Activated CD4-positive, alpha-beta memory T cell treated with anti-CD3 and anti-CD28 coated beads for 36 hours (primary cell): ENCODE results near the gene FAM83G. TPM values are rescaled to one million over a fixed set of nuclear protein-coding genes. Genes with fewer than 3 reads are reported as not detected.
"Not testable (repeated sequence)": the region's sequence is repeated elsewhere in the genome, so short reads cannot be mapped to it uniquely, and the experiment has no call there.

Source experiments
- CTCF ChIA-PET: fragments of 350-600 bp; sonication (Branson Sonifier 250); formaldehyde crosslinking; loops from one replicate; lab custom pipeline; 2021; ENCODE audit warnings: antibody characterized with exemption, inconsistent platforms; lab: Charles Lee
- POLR2A ChIA-PET: fragments of 350-600 bp; sonication (Branson Sonifier 250); formaldehyde crosslinking; loops from one replicate; lab custom pipeline; 2021; ENCODE audit warnings: antibody characterized with exemption; lab: Charles Lee
- DNase-seq: peaks from one replicate; pipeline ENCODE4 v3.0.0-alpha.2; 2020
- H3K27ac Mint-ChIP-seq: one replicate; pipeline ENCODE4 v1.8.0; 2021; ENCODE audit warnings: mixed read lengths
- H3K27me3 Mint-ChIP-seq: one replicate; pipeline ENCODE4 v1.8.0; 2021; ENCODE audit warnings: mixed read lengths
- H3K36me3 Mint-ChIP-seq: one replicate; pipeline ENCODE4 v1.8.0; 2021; ENCODE audit warnings: mixed read lengths
- H3K4me1 Mint-ChIP-seq: one replicate; pipeline ENCODE4 v1.8.0; 2021; ENCODE audit warnings: low read depth, mixed read lengths
- H3K4me3 Mint-ChIP-seq: one replicate; pipeline ENCODE4 v1.8.0; 2021; ENCODE audit warnings: mild to moderate bottlenecking, mixed read lengths
- H3K9me3 Mint-ChIP-seq: one replicate; pipeline ENCODE4 v1.8.0; 2021; ENCODE audit warnings: mixed read lengths
- intact Hi-C: fragments of 100-400 bp; cut with micrococcal nuclease; formaldehyde crosslinking; loops from one replicate; pipeline ENCODE4 v1.15.1; 2023
- total RNA-seq, 2 experiments: library from RNA; stranded (reverse); gene quantifications; one replicate each; pipeline ENCODE4 v1.2.3, GENCODE V29; 2021

FAM83G gene
- total RNA-seq, 2 experiments from 2014 or later = 12.6 to 14.3 TPM

GRCh38 chr17:19021622-19022083 lies 17.1 kb upstream of the FAM83G start:
- CTCF ChIA-PET = interaction anchor here (1.8 kb wide), 1 partner anchor 61 kb away, joined by 9 read pairs; no protein-coding TSS in a partner anchor
- Mint-ChIP-seq H3K36me3 (peaks cover 10% of the 10 kb centered on the region), H3K27ac (no peak overlapping the region)

DNA sequence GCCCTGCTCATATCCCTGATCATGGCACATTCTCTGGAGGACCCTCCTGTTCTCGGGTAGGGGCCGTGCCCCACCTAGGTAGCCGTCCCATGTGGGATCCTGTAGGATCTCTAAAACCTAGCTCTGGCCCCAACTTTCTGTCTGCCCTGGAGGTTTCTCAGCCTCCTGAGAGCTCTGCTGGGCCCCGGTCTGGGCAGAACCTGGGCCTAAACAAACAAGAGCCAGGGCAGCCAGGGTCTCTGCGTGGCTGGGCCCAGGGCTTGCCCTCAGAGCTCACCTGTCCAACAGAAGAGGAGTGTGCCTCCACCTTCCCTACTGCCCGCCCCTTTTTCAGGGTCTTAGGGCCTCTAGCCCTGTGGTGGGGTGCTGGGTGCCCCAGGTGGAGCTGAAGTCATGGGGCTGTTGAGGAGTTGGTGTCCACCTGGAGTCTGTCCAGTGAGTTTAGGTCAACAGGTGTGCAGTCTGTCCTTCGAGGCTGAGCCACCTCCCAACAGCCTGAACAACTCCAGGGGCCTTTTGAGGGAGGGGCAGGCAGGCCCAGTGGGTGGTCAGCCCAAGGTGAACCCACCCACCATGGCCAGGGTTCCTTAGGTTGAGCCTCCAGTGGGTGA lies 16.6 kb upstream of the FAM83G start:
- H3K4me3 Mint-ChIP-seq, intact Hi-C loops, DNase-seq, H3K27me3 Mint-ChIP-seq, H3K27ac Mint-ChIP-seq, POLR2A ChIA-PET, H3K9me3 Mint-ChIP-seq, CTCF ChIA-PET: not testable (repeated sequence)
- Mint-ChIP-seq H3K36me3 (peaks cover 10% of the 10 kb centered on the region), H3K4me1 (peaks cover 12% of the 10 kb centered on the region)

More at GRCh38 chr17:19021622-19022083, 17.1 kb upstream of the FAM83G start:
- H3K4me3 Mint-ChIP-seq = no peak overlapping the region
- DNase-seq = peak; percentile 51
- intact Hi-C loops = no loop called here
- no peaks in the 10 kb centered on the region for H3K9me3 Mint-ChIP-seq
- H3K27me3 Mint-ChIP-seq = peaks cover 2% of the 10 kb centered on the region
- peaks cover 12% of the 10 kb centered on the region for H3K4me1 Mint-ChIP-seq
- POLR2A ChIA-PET = no interaction called here

GRCh38 chr17:19020016-19020415 lies 15.5 kb upstream of the FAM83G start:
- Mint-ChIP-seq H3K9me3 (no peaks in the 10 kb centered on the region), H3K27me3 (peaks cover 2% of the 10 kb centered on the region), H3K4me1 (peaks cover 12% of the 10 kb centered on the region), H3K36me3 (peaks cover 10% of the 10 kb centered on the region), H3K27ac (no peak overlapping the region), H3K4me3 (no peak overlapping the region)
- ChIA-PET CTCF (interaction anchor here (2.7 kb wide), 1 partner anchor 59 kb away, joined by 9 read pairs; no protein-coding TSS in a partner anchor), POLR2A (no interaction called here)
- no peak for DNase-seq
- intact Hi-C loops = no loop called here

GRCh38 chr17:19019041-19019941 lies 14.7 kb upstream of the FAM83G start:
- Mint-ChIP-seq H3K36me3 (peaks cover 6% of the 10 kb centered on the region), H3K4me3 (no peak overlapping the region), H3K27me3 (peaks cover 2% of the 10 kb centered on the region), H3K27ac (no peak overlapping the region), H3K4me1 (peaks cover 4% of the 10 kb centered on the region), H3K9me3 (no peaks in the 10 kb centered on the region)
- ChIA-PET CTCF (interaction anchor here (0.6 to 2.7 kb wide), 3 partner anchors 58 to 1395 kb away, joined by 3 to 9 read pairs (median 4); no protein-coding TSS in a partner anchor), POLR2A (no interaction called here)
- intact Hi-C loops = no loop called here
- DNase-seq = no peak

DNA sequence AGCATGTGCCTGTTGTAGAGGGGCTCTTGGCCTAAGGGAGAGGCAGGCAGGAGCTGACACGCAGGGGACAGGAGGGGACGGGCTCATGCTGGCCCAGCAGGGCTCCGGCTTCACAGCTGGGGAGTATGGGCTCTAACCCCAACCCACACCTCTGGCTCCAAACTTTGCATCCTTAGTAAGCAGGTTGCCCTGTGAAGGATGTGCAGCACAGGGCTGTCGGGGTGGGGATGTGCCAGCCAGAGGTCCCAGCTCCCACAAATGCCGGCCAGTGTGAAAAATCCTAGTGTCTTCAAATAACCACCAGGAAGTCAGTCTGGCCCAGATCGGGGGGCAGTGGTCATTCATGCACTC lies 14.0 kb upstream of the FAM83G start:
- H3K27me3 Mint-ChIP-seq = peaks cover 2% of the 10 kb centered on the region
- intact Hi-C loops = no loop called here
- POLR2A ChIA-PET = no interaction called here
- CTCF ChIA-PET = interaction anchor here (0.6 to 2.7 kb wide), 2 partner anchors 58 to 276 kb away, joined by 3 to 9 read pairs; no protein-coding TSS in a partner anchor
- H3K36me3 Mint-ChIP-seq = peaks cover 6% of the 10 kb centered on the region
- H3K9me3 Mint-ChIP-seq = no peaks in the 10 kb centered on the region
- H3K4me3 Mint-ChIP-seq = no peak overlapping the region
- DNase-seq = no peak
- no peaks in the 10 kb centered on the region for H3K4me1 Mint-ChIP-seq
- H3K27ac Mint-ChIP-seq = no peak overlapping the region

DNA sequence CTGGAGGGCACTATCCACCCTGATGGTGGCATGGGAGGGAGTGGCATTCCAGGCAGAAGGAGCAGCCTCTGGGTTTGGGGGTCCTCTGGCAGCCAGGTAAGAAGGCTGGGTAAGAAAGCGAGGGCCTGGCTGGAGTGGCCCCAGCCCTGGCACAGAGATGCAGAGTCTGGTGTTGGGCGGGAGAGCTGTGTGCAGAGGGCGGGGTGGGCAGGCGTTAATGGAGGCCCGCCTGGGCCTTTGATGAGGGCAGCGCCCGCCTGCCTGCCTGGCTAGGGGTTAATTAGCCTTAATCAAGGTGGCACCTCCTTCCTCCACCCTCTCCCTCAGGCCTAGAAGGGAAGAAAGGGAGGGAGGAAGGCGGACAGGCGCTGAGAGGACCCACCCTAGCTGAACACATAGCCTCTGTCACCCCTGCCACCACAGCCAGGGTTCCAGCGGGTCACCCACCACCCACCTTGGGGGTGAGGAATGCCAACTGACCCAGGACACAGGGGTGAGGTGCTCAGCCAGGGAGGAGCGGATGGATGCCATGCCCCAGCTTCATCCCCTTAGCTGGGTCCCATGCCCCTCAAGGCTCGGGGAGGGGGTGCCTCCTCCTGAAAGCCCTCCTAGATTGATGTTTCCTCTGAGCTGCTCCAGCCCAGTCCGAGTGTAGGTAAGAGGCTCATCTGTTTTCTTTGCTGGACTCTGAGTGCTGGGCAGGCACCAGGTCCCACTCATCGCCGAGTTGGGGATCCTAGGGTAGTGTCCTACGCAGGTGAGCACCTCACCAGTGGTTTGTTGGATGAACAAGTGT lies 13.4 kb upstream of the FAM83G start:
- Mint-ChIP-seq H3K36me3 (peaks cover 6% of the 10 kb centered on the region), H3K27ac (no peak overlapping the region), H3K9me3 (no peaks in the 10 kb centered on the region), H3K4me1 (no peaks in the 10 kb centered on the region), H3K4me3 (no peak overlapping the region), H3K27me3 (peaks cover 2% of the 10 kb centered on the region)
- intact Hi-C loops = no loop called here
- ChIA-PET POLR2A (no interaction called here), CTCF (interaction anchor here (2.7 kb wide), 1 partner anchor 57 kb away, joined by 9 read pairs; no protein-coding TSS in a partner anchor)
- no peak for DNase-seq

- peaks cover 2% of the 10 kb centered on the region for H3K27me3 Mint-ChIP-seq
- POLR2A ChIA-PET = no interaction called here
- CTCF ChIA-PET = no interaction called here
Observed at GRCh38 chr17:19017401-19017800, 12.8 kb upstream of the FAM83G start.

GRCh38 chr17:19016881-19017280 lies 12.3 kb upstream of the FAM83G start:
- Mint-ChIP-seq H3K4me1 (no peaks in the 10 kb centered on the region), H3K9me3 (no peaks in the 10 kb centered on the region), H3K27ac (no peak overlapping the region), H3K4me3 (no peak overlapping the region), H3K36me3 (peaks cover 4% of the 10 kb centered on the region), H3K27me3 (peaks cover 2% of the 10 kb centered on the region)
- intact Hi-C loops = no loop called here
- CTCF ChIA-PET = no interaction called here
- no peak for DNase-seq
- POLR2A ChIA-PET = no interaction called here

More at GRCh38 chr17:19017401-19017800, 12.8 kb upstream of the FAM83G start:
- Mint-ChIP-seq H3K27ac (no peak overlapping the region), H3K9me3 (no peaks in the 10 kb centered on the region), H3K36me3 (peaks cover 4% of the 10 kb centered on the region), H3K4me3 (no peak overlapping the region), H3K4me1 (no peaks in the 10 kb centered on the region)
- intact Hi-C loops = no loop called here
- no peak for DNase-seq

DNA sequence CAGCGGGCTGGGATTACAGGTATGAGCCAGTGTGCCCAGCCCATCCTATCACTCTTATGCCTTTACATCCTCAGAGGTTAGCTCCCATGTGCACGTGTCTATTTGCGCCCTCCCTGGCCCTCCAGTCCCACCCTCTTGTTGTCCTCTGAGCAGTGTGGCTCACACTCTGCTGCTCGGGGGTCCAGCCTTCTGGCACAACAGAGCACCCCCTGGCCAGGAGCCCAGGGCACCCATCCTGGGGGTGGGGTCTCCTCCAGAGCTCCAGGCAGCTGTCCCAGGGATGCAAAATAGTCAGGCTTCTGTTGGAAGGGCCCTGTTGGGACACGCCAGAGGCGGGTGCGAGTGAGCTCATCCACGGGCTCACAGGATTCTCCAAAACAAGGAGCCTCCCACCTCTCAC lies 11.7 kb upstream of the FAM83G start:
- Mint-ChIP-seq H3K9me3 (no peaks in the 10 kb centered on the region), H3K4me1 (no peaks in the 10 kb centered on the region), H3K27ac (no peak overlapping the region), H3K27me3 (peaks cover 2% of the 10 kb centered on the region), H3K36me3 (peaks cover 3% of the 10 kb centered on the region), H3K4me3 (no peak overlapping the region)
- ChIA-PET CTCF (no interaction called here), POLR2A (no interaction called here)
- intact Hi-C loops = no loop called here
- DNase-seq = no peak

GRCh38 chr17:19015428-19015827 lies 10.9 kb upstream of the FAM83G start:
- ChIA-PET POLR2A (interaction anchor here (1.0 kb wide), 1 partner anchor 41 kb away, joined by 3 read pairs; no protein-coding TSS in a partner anchor), CTCF (no interaction called here)
- DNase-seq = no peak
- Mint-ChIP-seq H3K4me1 (no peaks in the 10 kb centered on the region), H3K36me3 (no peaks in the 10 kb centered on the region), H3K27me3 (peaks cover 2% of the 10 kb centered on the region), H3K9me3 (no peaks in the 10 kb centered on the region), H3K27ac (no peak overlapping the region), H3K4me3 (no peak overlapping the region)
- intact Hi-C loops = no loop called here

DNA sequence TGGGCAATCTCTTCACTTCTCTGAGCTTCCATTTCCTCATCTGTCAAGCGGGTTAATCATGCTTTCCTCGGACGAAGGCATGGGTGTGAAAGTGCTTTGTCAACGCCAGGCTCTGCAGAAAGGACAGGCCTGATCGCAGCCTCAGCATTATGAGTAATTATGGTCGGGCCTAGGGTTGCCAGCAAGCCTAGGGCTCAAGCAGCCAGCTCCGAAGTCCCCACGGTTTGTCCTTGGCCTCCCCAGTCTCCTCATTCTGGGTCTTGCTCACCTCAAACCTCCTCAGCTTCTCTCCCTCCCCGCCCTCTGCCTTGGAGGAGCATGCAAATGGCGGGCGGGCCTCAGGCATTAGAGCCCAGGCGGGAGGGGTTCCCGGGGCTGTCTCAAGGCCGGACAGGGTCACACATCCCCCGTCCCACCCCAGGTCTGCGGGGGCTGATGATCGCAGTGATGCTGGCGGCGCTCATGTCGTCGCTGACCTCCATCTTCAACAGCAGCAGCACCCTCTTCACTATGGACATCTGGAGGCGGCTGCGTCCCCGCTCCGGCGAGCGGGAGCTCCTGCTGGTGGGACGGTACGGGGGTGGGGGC lies 10.2 kb upstream of the FAM83G start:
- ChIA-PET POLR2A (interaction anchor here (1.0 kb wide), 1 partner anchor 40 kb away, joined by 3 read pairs; no protein-coding TSS in a partner anchor), CTCF (no interaction called here)
- Mint-ChIP-seq H3K9me3 (no peaks in the 10 kb centered on the region), H3K36me3 (no peaks in the 10 kb centered on the region), H3K27ac (no peak overlapping the region), H3K4me3 (no peak overlapping the region), H3K27me3 (peaks cover 2% of the 10 kb centered on the region), H3K4me1 (no peaks in the 10 kb centered on the region)
- intact Hi-C loops = no loop called here
- no peak for DNase-seq
